ENCODE data around the gene ACACB. TPM values are rescaled to one million over a fixed set of nuclear protein-coding genes. Genes with fewer than 3 reads are reported as not detected.

The ACACB gene
- total and polyA plus RNA-seq, 8 donors: 12.5 to 21.3 (median 15.8) TPM

- ATAC-seq: no peak
- DNase-seq: no peak
- H3K27me3 ChIP-seq: no peaks in the 10 kb centered on the region
- H3K27ac ChIP-seq: no peak overlapping the region
- no peaks in the 10 kb centered on the region for H3K4me1 ChIP-seq
- intact Hi-C loops (cut with DNase I): no loop called here
- peaks cover 0 to 54% of the 10 kb centered on the region in 2 donors for H3K36me3 ChIP-seq
- no peak overlapping the region for H3K4me3 ChIP-seq
- H3K9me3 ChIP-seq: no peaks in the 10 kb centered on the region
- TF ChIP-seq CTCF (IDR thresholded peaks at IDR 0.05): no peak
These were observed 116.3 kb downstream of the ACACB start for GRCh38 chr12:109232731-109233130.

- no peaks in the 10 kb centered on the region for H3K4me1 ChIP-seq
- no peaks in the 10 kb centered on the region for H3K27me3 ChIP-seq
- intact Hi-C loops (cut with DNase I): no loop called here
- DNase-seq (no peak), ATAC-seq (no peak)
- peaks cover 0 to 51% of the 10 kb centered on the region in 2 donors for H3K36me3 ChIP-seq
- no peaks in the 10 kb centered on the region for H3K9me3 ChIP-seq
- H3K27ac ChIP-seq: no peak overlapping the region
- H3K4me3 ChIP-seq: no peak overlapping the region
- no peak for TF ChIP-seq CTCF (IDR thresholded peaks at IDR 0.05)
These were observed 117.6 kb downstream of the ACACB start for GRCh38 chr12:109234012-109234411.

GRCh38 chr12:109236257-109236656, 119.9 kb downstream of the ACACB start:
- ATAC-seq (no peak), DNase-seq (no peak)
- H3K36me3 ChIP-seq: peaks cover 0 to 54% of the 10 kb centered on the region in 2 donors
- TF ChIP-seq CTCF (IDR thresholded peaks at IDR 0.05): no peak
- intact Hi-C loops (cut with DNase I): no loop called here
- no peak overlapping the region for H3K27ac ChIP-seq
- H3K9me3 ChIP-seq: no peaks in the 10 kb centered on the region
- no peaks in the 10 kb centered on the region for H3K27me3 ChIP-seq
- H3K4me1 ChIP-seq: no peaks in the 10 kb centered on the region
- no peak overlapping the region for H3K4me3 ChIP-seq

GRCh38 chr12:109239179-109239578, 122.8 kb downstream of the ACACB start:
- DNase-seq: no peak
- no peaks in the 10 kb centered on the region for H3K9me3 ChIP-seq
- no peak overlapping the region for H3K27ac ChIP-seq
- intact Hi-C loops (cut with DNase I): no loop called here
- H3K27me3 ChIP-seq: no peaks in the 10 kb centered on the region
- no peaks in the 10 kb centered on the region for H3K4me1 ChIP-seq
- ATAC-seq: no peak
- TF ChIP-seq CTCF (IDR thresholded peaks at IDR 0.05): no peak
- H3K4me3 ChIP-seq: no peak overlapping the region
- peaks cover 0 to 52% of the 10 kb centered on the region in 2 donors for H3K36me3 ChIP-seq

- intact Hi-C loops (cut with DNase I): no loop called here
- no peak for TF ChIP-seq CTCF (IDR thresholded peaks at IDR 0.05)
- no peaks in the 10 kb centered on the region for H3K27me3 ChIP-seq
- H3K36me3 ChIP-seq: peaks cover 0 to 52% of the 10 kb centered on the region in 2 donors
- H3K4me1 ChIP-seq: no peaks in the 10 kb centered on the region
- DNase-seq (no peak), ATAC-seq (no peak)
- no peaks in the 10 kb centered on the region for H3K9me3 ChIP-seq
- no peak overlapping the region for H3K4me3 ChIP-seq
- H3K27ac ChIP-seq: no peak overlapping the region
These were observed 123.3 kb downstream of the ACACB start for GRCh38 chr12:109239691-109240090.
